GM19193 (cell line): Measurements from ENCODE around the gene ATP1A3.

Experiments used
- POLR2A ChIP-seq: IDR thresholded peaks from 4 replicates; pipeline ENCODE4 v1.6.1; 2011; ENCODE audit not compliant: insufficient read depth, insufficient read length; ENCODE audit errors: extremely low read depth

Gene ATP1A3

GRCh38 chr19:42018503-42019193 is 24.6 kb upstream of the ATP1A3 start:
- no peak for TF ChIP-seq POLR2A

- no peak for TF ChIP-seq POLR2A
Measured at GRCh38 chr19:42017040-42017439, 23.0 kb upstream of the ATP1A3 start.

- TF ChIP-seq POLR2A = no peak
Measured at GRCh38 chr19:42010245-42011126, 16.5 kb upstream of the ATP1A3 start.

GRCh38 chr19:42006569-42006968 is 12.5 kb upstream of the ATP1A3 start:
- TF ChIP-seq POLR2A = no peak

GRCh38 chr19:42005504-42005903 is 11.5 kb upstream of the ATP1A3 start:
- no peak for TF ChIP-seq POLR2A

- no peak for TF ChIP-seq POLR2A
Measured at GRCh38 chr19:42003506-42004294, 9.7 kb upstream of the ATP1A3 start.

- no peak for TF ChIP-seq POLR2A
Measured at GRCh38 chr19:41999878-42000208, 5.8 kb upstream of the ATP1A3 start.

- TF ChIP-seq POLR2A = no peak
Measured at GRCh38 chr19:41999071-41999877, 5.2 kb upstream of the ATP1A3 start.

- TF ChIP-seq POLR2A = no peak
Measured at GRCh38 chr19:41998246-41999020, 4.4 kb upstream of the ATP1A3 start.

- no peak for TF ChIP-seq POLR2A
Measured at GRCh38 chr19:41997851-41998229, 3.8 kb upstream of the ATP1A3 start.

GRCh38 chr19:41997121-41997850 is 3.3 kb upstream of the ATP1A3 start:
- no peak for TF ChIP-seq POLR2A

- no peak for TF ChIP-seq POLR2A
Measured at GRCh38 chr19:41995959-41996797, 2.1 kb upstream of the ATP1A3 start.
